ENCODE results near the gene SPACA5.
"Not testable (repeated sequence)": the region's sequence is repeated elsewhere in the genome, so short reads cannot be mapped to it uniquely, and the experiment has no call there.

Gene SPACA5

DNA sequence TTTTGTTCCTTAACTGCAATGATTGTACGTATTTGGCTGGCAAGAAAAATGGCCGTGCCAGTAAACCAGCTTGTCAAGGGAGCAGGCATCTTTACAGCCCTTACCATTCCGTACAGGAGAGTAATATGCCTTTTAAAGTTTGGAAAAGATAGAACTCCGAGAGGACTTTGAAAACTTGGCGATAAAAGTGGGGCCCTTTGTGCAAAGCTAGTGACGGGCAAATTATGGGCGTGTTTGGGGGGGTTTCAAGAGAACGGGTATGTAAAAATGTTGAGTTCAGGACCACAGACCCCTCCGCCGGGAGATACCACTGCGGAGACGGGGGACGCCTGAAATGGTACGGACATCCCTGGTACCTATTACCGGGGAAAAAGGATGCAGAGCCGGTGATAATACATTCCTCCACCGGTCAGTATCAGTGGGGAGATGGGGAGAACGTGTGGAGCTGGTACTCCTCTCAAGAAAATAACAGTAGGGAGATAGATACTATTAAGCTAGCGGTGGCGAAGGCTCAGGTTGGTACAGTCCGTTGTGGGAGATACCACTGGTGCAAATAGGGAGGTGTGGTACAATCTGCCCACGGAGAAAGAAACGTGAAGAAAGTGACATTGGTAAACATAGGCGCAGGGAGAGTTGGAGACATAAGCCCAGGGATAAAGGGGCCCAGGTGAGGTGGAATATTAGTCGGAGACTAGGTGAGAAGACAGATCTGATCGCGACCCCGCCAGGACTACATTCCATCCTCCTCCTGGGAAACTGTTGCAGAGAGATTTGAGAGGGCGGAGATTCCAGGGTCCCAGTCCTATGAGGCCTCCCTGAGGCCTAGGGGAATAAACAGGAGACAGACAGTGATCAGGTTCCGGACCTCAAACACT, 14.5 kb downstream of the SPACA5 start:
- peak; percentile 53 to 70 (median 53) for DNase-seq (ENCODE audit: low read depth in 3 of 3)

DNA sequence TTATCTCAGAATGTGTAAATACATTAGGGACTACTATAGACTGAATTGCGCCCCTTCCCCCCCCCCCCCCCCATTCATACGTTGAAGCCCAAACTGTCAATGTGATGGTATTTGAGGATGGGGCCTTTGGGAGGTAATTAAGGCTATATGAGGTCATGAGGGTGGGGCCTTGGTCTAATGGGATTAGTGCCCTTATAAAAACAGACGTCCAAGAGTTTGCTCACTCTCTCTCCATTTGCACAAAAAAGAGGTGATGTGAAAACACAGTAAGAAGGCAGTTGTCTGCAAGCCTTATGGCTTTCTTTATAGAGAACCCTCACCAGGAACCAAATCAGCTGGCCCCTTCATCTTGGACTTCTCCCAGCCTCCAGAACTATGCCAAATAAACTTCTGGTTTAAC, 15.3 kb downstream of the SPACA5 start:
- DNase-seq (ENCODE audit: low read depth in 3 of 3): no peak

- DNase-seq (ENCODE audit: low read depth in 3 of 3): no peak
These were observed 15.9 kb downstream of the SPACA5 start for GRCh38 chrX:48022738-48023137.

DNA sequence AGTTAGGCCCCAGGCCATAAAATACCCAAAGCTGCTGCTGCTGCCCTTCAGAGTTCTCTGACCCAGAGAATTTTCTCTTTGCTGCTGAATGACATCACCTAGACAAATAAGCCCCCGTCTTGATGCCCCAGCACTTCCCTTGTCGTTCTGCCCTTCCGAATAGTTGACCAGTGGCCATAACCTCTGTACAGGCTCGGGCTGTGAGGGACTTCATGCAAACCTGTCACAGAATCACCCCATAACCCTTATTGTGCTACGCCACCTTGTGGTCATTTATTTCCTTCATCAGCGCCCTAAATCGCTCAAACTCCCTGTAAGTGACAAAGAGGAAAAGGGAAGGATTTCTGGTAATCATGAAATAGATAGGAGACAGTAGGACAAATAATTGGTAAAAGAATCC, 18.8 kb downstream of the SPACA5 start:
- DNase-seq (ENCODE audit: low read depth in 3 of 3): peak in 1 of 3 experiments; percentile 22

DNA sequence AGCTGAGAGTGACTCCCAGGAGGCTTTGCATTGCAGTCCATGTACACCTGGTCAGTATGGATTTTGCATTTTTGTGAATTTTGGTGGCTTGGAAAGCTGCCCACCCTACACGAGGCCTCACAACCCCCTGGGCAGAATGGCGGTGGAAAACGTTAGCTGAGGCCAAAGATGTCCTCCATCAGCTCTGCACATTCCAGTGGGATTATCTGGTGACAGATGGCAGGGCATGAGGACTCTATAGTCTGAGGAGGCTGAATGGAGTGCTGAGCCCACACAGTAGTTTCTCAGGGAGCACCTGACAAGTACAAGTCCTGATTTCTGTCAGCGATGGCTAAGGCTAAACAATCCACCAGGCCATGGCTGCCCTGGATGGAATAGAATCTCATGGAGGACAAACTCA, 20.8 kb downstream of the SPACA5 start:
- not testable (repeated sequence) for DNase-seq (ENCODE audit: low read depth in 3 of 3)

DNA sequence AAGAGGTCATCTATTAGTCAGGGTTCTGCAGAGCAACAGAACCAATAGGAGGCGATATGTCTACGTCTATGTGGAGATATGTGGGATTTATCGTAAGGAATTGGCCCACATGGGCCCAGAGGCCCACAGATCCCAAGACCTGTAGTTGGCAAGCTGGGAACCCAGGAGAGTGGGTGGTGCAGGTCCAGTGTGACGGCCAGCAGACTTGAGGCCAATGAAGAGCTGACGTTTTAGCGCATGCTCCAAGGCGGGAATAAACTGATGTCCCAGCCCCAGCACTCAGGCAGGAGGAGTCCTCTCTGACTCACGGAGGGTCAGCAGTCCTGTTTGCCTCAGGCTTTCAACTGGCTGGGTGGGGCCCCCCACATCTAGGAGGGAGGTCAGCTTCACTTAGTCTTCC, 21.3 kb downstream of the SPACA5 start:
- no peak for DNase-seq (ENCODE audit: low read depth in 3 of 3)

- DNase-seq (ENCODE audit: low read depth in 3 of 3): no peak
These were observed 23.4 kb downstream of the SPACA5 start for GRCh38 chrX:48030237-48030636.

- not testable (repeated sequence) for DNase-seq (ENCODE audit: low read depth in 3 of 3)
These were observed 23.9 kb downstream of the SPACA5 start for GRCh38 chrX:48030641-48031173.

- DNase-seq (ENCODE audit: low read depth in 3 of 3): no peak
These were observed 29.1 kb downstream of the SPACA5 start for GRCh38 chrX:48035891-48036290.

DNA sequence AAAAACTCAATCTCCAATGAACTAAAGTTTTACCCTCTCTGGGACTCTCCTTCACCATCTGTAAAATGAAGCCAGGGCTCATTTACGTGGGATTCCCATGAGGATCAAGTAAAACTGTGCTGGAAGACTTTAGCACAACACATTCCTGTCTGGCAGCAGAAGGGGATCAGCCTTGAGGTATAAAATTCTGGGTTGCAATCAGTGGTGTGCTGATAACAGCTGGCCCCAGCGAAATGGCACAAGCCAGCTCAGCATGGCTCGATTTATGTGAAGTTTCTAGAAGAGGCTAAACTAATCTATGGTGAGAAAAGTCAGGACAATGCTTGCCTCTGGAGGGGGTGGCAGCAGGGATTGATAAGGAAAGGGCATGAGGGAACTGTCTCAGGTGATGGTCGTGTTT, 36.3 kb downstream of the SPACA5 start:
- DNase-seq (ENCODE audit: low read depth in 3 of 3): no peak

DNA sequence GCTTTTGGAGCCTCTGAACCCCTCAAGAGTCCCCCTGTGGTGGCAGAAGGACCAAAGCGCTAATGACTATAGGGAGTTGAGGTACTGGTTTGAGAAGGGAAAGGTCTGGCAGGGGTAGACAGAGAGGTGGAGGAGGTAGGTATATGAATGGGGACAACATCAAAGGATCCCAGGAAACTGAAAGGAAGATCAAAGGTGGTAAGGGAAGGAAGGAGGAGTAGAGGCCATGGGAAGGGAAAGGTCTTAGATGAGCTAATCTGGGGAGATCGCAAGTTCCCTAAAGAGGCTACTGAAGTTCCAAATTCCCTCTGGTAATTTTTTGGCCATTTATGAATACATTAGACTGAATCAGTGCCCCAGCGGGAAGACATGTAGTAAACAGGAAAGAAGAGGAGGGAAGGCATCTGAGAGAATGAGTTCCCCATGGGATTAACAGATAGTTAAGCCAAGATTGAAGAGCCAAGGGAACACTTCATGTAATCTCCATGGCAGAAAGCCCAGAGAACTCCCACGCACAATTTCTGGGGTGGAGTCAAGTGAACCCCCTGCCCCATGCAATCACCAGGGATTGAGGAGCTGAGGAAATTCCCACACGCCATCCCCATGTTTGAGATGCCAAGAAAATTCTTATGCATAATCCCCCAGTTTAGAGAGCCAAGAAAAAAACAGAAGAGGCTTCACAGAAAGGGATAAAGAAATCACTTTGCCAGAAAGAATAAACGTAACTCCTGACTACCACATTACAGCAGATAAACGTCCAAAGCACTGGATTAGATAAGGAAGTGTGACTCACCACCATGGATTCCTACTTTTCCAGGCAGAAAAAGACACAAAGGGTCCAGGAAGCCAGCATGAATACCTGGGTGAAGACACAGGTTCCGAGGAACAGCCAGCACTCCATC, 38.9 kb downstream of the SPACA5 start:
- DNase-seq (ENCODE audit: low read depth in 3 of 3): no peak

DNA sequence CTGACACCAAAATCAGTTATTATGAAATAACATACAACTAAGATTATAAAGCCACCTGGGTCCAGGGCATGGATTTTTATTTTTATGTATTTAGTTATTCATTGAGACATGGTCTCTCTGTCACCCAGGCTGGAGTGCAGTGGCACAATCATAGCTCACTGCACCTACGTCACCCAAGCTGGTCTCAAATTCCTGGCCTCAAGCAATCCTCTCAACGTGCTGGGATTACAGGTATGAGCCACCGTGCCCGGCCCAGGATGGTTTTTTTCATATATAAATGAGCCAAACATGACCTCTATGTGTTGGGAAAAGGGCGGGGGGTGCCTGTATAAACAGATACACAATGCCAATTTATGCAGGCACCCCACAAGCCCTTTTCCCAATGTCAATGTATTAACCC, 40.1 kb downstream of the SPACA5 start:
- no peak for DNase-seq (ENCODE audit: low read depth in 3 of 3)

- DNase-seq (ENCODE audit: low read depth in 3 of 3): no peak
These were observed 52.0 kb downstream of the SPACA5 start for GRCh38 chrX:48058621-48059295.

DNA sequence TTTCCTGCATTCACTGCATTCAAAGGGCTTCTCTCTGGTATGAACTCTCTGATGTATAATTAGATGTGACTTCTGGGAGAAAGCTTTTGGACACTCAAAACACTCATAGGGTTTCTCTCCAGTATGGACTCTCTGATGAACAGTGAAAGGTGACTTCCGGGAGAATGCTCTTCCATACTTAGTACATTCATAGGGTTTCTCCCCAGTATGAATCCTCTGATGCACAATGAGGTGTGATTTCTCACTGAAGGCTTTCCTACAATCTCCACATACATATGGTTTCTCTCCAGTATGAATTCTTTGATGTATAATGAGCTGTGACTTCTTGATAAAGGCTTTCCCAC, 52.5 kb downstream of the SPACA5 start:
- DNase-seq (ENCODE audit: low read depth in 3 of 3): no peak
